Activated CD8-positive, alpha-beta memory T cell treated with anti-CD3 and anti-CD28 coated beads, Interleukin-2, amount 50 U/mL, for 24 hours (primary cell): Measurements from ENCODE around the gene SH2D1B.

ENCODE experiments used
- DNase-seq: peaks from one replicate; pipeline ENCODE4 v3.0.0-alpha.2; 2020; ENCODE audit errors: extremely low read depth

Gene SH2D1B

DNA sequence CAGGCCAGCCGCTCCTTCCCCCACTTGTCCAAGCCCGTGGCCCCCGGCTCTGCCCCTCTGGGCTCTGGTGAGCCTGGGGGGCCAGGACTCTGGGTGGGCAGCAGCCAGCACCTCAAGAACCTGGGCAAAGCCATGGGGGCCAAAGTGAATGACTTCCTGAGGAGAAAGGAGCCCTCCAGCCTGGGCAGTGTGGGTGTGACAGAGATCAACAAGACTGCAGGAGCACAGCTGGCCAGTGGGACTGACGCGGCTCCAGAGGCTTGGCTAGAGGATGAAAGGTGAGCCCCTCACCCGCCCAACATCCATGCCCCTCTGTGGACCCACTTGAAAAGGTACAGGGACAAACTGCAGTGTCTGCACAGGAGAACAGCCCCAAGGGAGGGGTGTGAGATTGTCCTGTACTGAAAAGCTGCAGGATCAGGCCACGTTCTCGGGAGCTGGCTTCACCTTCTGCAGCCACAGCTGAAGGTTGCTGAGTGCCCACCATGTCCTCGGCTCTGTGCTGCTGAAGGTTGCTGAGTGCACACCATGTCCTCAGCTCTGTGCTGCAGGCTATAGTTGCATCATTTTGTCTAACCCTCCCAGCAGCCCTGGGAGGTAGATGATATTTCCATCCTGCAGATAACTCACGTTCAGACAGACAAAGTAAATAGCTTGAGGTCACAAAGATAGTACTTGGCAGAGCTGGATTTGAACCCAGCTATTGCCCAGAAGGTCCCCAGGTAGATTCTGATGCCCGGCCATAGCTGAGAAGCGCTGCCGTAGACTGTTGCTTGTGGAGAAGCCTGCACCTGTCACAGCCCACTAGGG, 29.8 kb downstream of the SH2D1B start:
- DNase-seq, result no peak

DNA sequence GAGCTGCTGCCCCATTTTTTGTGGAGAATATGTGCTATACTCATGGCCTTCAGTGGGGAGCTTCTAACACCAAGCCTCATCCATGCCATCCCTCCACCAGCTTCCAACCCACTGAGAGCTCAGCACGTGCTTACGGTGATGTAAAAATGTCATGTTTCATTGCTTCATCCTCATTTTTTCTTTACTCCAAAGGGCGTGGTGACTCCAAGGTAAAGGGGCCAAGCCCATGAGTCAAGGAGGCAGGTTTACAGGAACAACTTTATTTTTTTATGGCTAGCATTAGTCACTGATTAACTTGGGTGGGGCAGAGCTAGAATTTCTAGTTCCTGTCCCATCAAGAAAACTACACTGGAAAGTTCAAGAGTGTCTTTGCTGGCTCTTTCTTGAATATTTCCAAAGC, 30.6 kb downstream of the SH2D1B start, which contains the start of gene C1orf226:
TSS of gene C1orf226 (plus strand) at position 346 of the 400 bp plus-strand sequence. CDS start 174 bp downstream, outside the sequence.
- no peak for DNase-seq

DNA sequence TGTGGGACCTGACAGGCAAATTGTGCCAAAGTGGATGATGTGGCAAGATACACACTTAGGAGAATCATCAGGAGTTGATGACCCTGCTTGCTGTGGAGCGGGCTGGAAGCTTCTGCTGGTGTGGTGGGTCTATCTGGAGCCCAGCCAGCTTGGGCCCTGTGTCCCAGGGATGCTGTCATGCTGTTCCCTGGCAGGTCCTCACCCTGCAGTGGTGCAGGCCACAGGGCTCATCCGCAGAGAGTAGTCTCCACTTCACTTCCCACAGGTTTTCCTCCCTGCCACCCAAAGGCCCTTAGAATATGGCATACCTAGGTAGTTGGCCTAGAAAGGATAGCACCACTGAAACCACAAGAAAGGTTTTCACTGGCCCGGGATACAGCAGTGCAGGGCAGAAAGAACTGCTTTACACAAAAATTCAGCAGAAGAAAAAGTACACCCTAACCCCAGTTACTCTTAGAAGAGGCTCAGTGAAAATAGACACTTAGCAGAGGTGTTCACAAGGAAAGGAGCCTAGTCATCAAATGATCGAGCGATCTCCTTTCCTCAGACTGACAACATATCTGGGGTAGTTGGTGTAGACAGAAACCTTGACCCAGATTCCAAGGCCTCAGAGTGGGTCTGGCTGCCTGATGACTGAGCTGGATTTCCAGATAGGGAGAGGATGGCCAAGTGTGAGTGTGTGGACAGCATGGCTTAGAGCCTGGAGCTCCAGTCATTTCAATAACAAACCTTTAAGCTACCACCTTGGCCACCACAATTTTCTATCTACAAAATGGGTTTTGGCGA, 31.7 kb downstream of the SH2D1B start:
- DNase-seq, result no peak

DNA sequence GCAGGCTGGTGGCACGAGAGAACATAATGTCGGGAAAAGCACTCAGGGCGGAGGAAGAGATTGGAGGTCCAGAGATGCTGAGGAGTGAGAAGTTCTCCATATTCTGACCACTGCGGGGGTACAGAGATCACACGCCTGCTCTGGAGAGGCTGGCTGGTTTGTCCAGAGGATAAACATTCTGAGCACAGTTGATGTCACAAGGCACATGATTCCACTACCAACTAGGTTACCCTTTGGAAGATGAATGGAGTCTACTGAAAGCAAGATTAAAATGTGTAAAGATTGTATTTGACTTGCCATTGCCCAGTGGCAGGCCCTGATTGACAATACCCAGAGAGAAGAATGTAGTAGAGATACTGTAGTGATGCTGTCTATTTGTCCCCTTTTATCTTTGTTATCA, 35.2 kb downstream of the SH2D1B start, which contains the start of gene SPATA46:
TSS of gene SPATA46 (minus strand) at position 164 of the 400 bp plus-strand sequence. CDS start at position 100, 64 bp downstream.
- no peak for DNase-seq

DNA sequence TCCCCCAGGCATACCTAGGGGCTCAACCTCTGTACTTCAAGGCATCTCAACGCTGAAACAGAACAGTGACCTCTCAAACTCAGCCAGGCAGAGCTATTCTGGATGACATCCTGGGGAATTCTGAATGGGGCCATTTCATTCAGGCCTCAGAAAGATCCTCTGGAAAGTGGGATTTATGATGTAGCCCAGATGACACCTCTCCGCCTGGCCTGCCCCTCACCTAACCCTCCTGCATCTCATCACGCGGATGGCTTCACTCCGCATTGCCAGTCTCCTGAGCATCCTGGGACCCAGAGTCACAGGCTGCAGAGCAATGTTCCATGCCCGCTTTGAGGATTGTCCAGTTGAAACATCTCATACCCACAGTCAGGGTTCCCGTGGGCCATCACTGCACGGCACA, 36.5 kb downstream of the SH2D1B start:
- DNase-seq, result no peak

DNA sequence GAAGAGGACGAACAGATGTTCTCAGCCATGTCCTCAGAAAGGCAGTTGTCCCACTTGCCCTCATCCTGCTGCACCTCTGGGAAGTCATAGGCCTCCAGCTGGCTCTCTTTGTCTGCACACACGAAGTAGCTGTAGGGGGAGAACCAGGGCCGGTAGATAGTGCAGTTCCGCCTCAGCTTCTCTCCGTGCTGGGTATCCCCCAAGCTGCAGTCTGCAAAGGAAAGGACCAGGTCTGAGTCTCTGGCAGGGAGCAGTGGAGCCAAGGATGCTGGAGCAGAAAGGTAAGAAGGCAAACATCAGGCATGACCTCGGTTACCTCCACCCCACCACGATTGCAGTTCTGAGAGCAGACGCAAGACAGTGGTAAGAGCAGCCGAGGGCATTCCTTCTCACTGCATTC, 37.5 kb downstream of the SH2D1B start:
- DNase-seq, result no peak

DNA sequence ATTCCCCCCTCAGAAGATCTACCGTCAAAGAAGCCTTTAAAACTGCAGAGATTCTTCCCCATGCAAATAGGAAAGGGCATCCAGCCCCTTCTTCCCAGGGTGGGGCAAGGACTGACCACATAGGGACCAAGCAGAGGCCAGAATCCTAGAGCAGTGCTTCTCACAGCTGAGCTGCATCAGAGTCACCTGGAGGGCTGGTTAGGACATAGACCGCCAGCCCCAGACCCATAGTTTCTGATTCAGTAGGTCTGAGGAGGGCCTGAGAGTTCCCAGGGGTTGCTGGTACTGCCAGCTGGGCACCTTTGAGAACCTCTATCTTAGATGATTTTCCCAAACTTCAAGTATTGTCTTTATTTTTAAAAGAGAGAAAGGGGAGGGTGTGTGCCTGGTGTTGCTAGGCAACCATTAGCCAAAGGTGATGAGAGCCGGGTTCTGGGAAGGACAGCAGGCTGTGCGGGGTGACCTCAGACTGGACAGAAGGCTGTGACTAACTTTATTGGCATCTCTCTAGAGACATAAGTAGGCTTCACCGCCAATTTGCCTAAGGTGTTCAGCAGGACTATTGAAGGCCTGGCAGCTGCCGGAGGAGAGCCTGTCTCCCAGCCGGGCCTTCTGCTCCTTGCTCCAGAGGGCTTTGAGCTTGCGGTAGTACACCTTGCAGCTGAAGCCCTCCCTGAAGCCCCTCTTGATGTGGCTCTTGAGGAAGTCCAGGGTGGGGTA, 38.2 kb downstream of the SH2D1B start:
- no peak for DNase-seq

DNA sequence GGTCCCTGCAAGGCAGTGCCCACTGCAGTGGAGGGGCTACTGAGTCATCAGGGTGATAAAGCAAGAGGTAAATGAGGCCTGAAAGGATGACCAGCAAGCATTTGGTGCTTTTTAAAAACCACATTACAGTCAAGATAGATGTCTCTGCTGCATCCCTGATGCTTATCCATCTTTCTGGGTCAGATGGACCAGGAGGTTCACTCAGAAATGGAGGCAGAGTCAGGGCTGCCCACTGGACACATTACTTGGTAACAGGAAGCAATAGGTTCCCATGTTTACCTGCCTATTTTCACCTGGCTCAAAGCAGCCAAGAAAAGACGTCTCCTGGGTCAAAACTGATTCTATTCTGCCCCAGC, 38.9 kb downstream of the SH2D1B start:
- DNase-seq, result no peak

DNA sequence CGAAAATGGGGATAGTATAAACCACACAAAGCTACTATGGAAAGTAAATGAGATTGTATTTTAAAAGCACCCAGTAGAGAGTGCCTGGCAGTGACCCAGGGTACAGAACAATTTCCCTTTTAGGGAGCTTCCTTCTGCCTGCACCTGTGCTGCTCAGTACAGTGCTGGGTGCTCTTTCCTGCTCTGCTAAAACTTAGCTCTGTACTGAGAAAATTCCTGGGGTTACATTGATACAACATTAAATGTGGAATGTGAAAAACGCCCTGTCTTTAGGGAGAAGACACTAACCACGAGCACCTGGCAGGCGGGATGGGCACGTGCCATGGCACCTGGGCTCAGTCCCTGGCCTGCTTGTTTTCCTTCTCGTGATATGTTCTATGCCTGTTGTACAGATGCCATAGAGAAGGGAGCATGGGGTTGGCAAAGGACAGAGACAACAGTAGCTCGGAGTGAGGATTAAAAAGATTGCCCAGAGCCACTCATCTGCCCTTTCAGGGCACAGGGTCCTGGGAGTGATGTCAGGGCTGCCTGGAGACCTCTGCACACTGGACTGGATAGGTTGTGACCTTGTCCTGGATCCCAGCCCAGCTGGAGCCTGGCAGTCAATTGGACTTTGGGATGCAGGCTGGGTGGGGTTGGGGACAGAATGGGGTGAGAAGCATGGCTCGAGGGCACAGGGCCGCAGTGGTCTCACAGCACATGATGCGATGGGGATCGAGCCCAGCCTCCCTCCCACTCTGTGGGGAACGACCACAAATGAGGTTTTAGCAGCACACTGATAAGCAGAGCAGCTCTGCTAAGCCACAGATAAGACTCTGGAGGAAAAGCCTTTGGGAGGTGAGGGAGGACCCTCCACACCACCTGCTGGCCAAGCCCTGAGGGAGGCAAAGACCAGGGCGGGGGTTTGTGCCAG, 39.5 kb downstream of the SH2D1B start:
- no peak for DNase-seq

DNA sequence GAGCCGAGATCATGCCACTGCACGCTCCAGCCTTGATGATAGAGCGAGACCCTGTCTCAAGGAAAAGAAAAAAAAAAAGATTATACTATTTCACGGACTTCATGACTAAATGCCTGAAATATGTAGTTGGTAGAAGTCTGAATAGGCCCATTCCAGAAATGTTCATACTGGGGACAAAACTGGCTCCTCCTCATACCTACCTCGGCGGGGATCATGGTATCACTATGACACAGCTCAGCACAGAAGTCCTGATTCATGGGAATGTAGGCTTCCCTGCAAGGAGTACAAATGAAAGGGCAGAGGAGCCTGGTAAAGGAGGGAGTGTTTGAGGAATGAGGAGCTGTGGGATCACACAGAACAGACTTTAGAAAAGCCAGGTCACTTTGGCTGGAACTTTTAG, 40.3 kb downstream of the SH2D1B start:
- DNase-seq, result no peak

DNA sequence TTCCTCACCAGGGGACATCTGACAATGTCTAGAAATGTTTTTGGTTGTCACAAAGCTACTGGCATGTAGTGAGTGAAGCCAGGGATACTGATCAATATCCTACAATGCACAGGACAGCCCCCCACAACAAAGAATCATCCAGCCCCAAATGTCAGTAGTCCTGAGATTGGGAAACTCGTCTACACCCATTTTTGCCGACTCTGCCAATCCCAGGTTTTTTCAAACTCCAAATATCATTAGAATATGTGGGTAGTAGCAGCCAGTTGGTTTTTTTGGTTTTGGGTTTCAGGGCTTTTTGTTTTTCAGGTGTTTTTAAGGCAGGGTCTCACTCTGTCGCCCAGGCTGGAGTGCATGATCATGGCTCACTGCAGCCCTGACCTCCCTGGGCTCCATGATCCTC, 41.2 kb downstream of the SH2D1B start:
- DNase-seq, result no peak

DNA sequence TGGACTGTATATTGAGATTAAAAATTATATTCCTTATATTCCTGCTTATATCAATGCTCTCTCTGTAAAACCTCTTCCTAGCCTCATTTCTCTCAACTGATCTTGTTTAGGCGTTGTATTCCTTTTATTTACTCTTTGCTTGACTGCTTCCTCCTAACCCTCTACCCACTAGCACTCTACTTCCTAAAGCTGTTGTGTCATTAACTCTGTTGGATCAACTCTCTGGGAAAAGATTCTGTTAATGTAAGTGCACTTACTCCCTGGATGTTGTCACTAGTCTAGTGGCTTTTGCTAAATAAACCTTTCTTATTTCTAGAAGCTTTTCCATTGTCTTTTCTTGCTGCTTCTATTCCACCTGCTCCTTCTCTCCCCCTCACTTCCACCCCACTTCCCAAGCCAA, 41.8 kb downstream of the SH2D1B start:
- no peak for DNase-seq

DNA sequence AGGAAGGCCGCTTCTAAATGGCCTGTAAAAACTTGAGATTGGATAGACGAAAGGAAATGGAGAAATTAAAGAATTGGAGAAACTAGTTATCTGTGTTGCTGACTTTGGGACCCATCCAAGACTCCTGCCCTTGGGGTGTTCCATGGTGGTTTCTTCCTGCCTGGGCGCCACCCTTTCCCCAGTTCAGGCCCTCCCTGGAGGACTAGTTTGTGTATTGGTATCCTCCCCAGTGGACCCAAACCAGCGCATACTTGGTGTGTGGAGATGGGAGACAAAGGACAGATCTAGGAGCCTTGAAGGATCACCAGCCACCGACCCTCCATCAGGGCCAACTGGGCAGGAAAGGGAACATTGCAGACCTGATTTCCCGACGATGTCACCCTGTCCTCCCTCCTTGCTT, 42.4 kb downstream of the SH2D1B start:
- no peak for DNase-seq

DNA sequence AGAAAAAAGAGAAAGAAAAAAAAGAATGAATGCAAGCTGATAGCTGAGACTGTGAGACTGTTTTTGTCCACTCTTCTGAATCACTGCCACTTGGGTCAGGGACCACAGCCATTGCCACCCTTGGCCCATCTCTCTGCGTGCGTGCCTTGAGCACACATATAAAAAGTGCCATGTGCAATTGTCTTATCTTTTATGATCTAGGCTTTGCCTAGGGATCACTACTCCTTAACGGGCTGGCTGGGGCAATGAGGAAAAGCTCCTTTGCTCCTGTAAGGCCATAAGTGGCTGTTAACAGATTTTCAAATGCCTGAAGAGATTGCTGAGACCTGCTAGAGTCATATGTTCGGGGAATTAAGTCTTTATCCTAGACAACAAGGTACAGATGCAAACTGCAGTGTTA, 43.5 kb downstream of the SH2D1B start:
- no peak for DNase-seq

DNA sequence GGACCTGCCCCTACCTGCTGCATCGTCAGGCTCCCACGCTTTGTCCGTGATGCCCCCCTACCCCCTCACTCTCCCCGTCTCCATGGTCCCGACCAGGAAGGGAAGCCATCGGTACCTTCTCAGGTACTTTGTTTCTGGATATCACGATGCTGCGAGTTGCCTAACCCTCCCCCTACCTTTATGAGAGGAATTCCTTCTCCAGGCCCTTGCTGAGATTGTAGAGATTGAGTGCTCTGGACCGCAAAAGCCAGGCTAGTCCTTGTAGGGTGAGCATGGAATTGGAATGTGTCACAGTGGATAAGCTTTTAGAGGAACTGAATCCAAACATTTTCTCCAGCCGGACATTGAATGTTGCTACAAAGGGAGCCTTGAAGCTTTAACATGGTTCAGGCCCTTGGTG, 44.2 kb downstream of the SH2D1B start:
- DNase-seq, result no peak

DNA sequence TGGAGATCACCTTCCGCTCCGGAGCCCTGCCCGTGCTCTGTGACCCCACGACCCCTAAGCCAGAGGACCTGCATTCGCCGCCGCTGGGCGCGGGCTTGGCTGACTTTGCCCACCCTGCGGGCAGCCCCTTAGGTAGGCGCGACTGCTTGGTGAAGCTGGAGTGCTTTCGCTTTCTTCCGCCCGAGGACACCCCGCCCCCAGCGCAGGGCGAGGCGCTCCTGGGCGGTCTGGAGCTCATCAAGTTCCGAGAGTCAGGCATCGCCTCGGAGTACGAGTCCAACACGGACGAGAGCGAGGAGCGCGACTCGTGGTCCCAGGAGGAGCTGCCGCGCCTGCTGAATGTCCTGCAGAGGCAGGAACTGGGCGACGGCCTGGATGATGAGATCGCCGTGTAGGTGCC, 44.9 kb downstream of the SH2D1B start:
- no peak for DNase-seq

DNA sequence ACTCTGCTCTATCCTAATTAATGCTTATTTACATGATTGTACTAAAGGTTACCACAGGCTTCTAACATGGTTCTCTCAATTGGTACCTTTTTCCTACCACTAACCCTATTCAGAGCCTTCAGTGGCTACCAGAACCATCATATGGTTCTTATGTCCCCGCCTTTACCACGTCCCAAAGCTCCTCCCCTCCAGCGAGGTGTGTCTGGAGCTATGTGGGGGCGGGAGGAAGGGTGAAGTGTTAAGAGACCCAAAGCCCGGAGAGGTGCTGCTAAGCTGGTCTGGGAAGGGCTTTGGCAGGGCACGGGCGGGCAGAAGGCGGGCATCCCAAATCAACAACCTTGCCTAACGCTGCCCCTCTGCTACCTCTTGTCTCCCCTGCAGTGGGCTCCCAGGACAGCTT, 45.3 kb downstream of the SH2D1B start:
- DNase-seq, result no peak

DNA sequence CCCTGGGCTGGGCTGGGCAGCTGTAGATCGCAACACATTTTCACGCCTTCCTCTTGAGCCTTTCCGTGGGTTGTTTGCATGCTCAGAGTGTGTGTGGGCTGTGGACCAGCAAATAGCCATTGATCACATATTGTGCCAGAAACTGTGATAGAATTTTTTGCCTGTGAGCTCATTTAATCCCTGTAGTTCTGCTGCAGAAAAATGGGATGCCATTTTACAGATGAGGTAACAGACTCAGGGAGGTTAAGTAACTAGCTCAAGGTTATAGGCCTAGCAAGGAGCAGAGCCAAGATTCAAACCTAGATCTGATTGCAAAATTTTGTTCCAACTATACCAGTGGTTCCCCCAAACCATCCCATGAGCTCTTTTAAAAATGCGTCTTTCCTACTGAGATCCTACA, 45.8 kb downstream of the SH2D1B start:
- DNase-seq, result no peak

DNA sequence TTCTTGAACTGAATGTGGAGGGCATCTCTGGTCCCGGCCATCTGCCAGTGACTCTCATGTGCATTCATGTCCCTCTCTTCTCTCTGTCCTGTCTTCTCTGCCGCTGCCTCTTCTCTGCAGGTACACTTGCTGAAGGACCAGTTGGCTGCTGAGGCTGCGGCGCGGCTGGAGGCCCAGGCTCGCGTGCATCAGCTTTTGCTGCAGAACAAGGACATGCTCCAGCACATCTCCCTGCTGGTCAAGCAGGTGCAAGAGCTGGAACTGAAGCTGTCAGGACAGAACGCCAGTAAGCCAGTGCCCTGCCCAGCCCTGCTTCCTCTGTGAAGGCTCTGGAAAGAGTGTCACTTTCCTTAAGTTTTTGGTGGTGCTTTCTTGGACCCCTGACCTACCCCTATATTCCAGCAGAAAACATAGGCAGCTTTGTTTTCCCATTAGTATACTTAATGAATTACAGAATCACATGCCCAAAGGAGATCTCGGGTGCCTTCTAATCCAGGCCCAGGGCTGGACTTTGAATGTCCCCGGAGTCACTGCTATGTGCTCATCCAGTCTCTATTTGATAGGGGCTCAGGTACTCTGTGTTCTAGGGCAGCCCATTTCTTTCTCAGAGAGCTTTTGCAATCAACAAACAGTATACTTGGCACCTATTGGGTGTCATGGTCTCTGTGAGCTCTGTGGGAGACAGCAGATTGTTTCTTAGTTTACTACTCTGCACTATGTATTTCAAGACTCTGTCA, 46.5 kb downstream of the SH2D1B start:
- no peak for DNase-seq

DNA sequence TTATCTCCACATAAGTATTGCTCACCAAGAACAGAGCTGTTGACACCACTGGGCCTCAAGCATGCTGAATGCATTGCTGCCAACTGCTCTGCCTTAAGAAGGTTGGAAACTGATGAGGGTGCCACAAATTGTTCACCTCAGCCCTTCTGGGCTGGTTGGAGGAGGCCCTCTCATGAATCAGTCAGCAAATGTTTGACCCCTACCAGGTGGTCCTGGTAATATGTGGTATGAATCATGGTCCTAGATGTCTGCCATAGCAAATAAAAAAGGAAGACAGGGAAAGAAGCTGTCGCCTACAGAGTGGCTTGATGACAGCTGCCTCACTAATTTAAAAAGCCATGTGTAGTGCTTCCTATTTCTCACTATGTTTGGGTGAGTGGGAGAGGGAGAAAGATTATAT, 47.4 kb downstream of the SH2D1B start:
- DNase-seq, result no peak

DNA sequence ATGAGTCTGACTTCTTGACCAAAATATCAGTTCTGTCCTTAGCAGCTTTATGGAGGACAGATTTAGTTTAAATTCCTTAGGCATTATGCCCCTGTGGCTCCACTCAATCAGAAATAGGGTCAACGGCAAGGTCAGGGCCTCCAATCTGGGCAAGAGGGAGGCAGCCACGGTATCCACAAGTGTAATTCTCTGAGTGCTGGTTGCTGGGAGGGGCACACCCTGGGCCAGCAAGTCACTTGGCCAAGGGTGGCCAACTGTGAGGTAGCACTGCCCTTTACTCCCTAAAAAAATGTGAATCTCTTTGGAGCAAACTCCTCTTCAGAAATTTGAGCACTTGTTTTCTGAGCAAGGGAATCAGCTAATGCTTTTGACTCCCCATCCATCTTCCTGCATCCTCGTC, 48.1 kb downstream of the SH2D1B start:
- no peak for DNase-seq
